Muscle of leg (tissue), 11 donors: Measurements from ENCODE around the gene JARID2. TPM values are rescaled to one million over a fixed set of nuclear protein-coding genes. Genes with fewer than 3 reads are reported as not detected.
"Not testable (repeated sequence)": the region's sequence is repeated elsewhere in the genome, so short reads cannot be mapped to it uniquely, and the experiment has no call there.

Experiments
- DNase-seq: peaks from one replicate; pipeline ENCODE4 v3.0.0; 2013
- H3K27ac ChIP-seq: one replicate; pipeline ENCODE4 v1.5.1; 2013; ENCODE audit warnings: mild to moderate bottlenecking, low read length, control low read depth
- H3K27me3 ChIP-seq: one replicate; pipeline ENCODE4 v1.6.1; 2013; ENCODE audit warnings: low read length; ENCODE audit not compliant: control insufficient read depth, insufficient read depth
- H3K36me3 ChIP-seq: one replicate; pipeline ENCODE4 v1.6.1; 2013; ENCODE audit warnings: low read length; ENCODE audit not compliant: control insufficient read depth, insufficient read depth
- H3K4me1 ChIP-seq: one replicate; pipeline ENCODE4 v1.6.1; 2013; ENCODE audit warnings: low read length; ENCODE audit not compliant: control insufficient read depth, insufficient read depth
- H3K4me3 ChIP-seq: one replicate; pipeline ENCODE4 v1.5.1; 2013; ENCODE audit warnings: low read length, control low read depth
- H3K9me3 ChIP-seq: replicated peaks from 2 replicates; pipeline ENCODE4 v1.6.1; 2013; ENCODE audit warnings: low read depth, low read length; ENCODE audit not compliant: control insufficient read depth
- WGBS: methylation state at CpG from one replicate; pipeline ENCODE4 v1.1.5; 2013; ENCODE audit warnings: missing lambda C conversion rate; ENCODE audit not compliant: insufficient coverage; 5-methylcytosine and 5-hydroxymethylcytosine counted together
- polyA plus RNA-seq, 8 donors: library from polyadenylated mRNA; unstranded; fragments of 120-200 nt; gene quantifications; one replicate each; pipeline versions ENCODE4 v1.2.1 to v1.2.3, GENCODE V29; 2013; ENCODE audit warnings: inconsistent platforms in 1 of 8, low replicate concordance in 1 of 8; ENCODE audit not compliant: insufficient read length in 8 of 8, insufficient read depth in 1 of 8
- total RNA-seq: library from RNA; stranded (reverse); fragments of 120-200 nt; gene quantifications from one replicate; pipeline ENCODE4 v1.2.4, GENCODE V29; 2013

JARID2 gene
- total and polyA plus RNA-seq, 9 donors = 9.8 to 15.3 (median 13.2) TPM

DNA sequence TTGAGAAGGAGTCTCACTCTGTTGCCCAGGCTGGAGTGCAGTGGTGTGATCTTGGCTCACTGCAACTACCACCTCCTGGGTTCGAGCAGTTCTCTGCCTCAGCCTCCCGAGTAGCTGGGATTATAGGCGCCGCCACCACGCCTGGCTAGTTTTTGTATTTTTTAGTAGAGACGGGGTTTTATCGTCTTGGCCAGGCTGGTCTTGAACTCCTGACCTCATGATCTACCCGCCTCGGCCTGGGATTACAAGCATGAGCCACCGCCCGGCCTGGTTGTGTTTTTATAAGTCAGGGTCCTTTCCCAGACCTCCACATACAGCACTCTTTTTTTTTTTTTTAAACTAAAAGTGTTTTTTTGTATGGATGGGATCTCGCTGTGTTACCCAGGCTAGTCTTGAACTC is 51.3 kb downstream of the JARID2 start:
- H3K9me3 ChIP-seq, H3K36me3 ChIP-seq, H3K4me3 ChIP-seq, DNase-seq, H3K27me3 ChIP-seq, H3K27ac ChIP-seq: not testable (repeated sequence)
- H3K4me1 ChIP-seq = peaks cover 12% of the 10 kb centered on the region
- WGBS = no CpG with 5 or more reads among the region's 12 CpGs

DNA sequence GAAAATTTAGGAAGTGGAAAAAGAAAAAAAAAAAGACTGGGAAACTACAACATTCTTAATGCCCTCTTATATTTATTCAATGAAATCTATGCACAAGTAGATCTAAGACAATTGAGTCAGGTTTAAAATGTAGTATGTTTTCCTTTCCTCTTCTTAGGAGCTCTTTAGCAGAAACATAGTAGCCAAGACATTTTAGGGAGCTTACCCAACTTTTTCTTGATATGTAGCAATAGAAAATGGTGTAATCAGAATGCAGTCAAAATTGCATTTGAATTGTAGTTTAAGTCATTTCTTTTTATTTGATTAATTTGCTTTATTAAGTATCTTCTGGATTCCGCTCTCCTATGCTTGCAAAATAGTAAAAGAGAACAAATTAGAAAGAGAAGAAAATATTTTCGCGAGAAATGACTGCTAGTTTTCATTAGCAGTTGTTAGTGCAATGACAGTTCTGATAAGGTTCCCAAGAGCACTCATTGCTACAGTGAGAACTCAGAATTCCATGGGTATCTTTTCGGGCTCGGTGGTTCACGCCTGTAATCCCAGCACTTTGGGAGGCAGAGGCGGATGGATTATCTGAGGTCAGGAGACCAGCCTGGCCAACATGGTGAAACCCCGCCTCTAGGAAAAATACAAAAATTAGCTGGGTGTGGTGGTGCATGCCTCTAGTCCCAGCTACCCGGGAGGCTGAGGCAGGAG is 52.2 kb downstream of the JARID2 start:
- H3K27ac ChIP-seq = no peak overlapping the region
- 94% methylated on average over 6 of the region's 9 CpGs for WGBS
- H3K9me3 ChIP-seq = no peaks in the 10 kb centered on the region
- peaks cover 12% of the 10 kb centered on the region for H3K4me1 ChIP-seq
- H3K36me3 ChIP-seq = no peaks in the 10 kb centered on the region
- H3K4me3 ChIP-seq = no peak overlapping the region
- H3K27me3 ChIP-seq = no peaks in the 10 kb centered on the region
- no peak for DNase-seq

DNA sequence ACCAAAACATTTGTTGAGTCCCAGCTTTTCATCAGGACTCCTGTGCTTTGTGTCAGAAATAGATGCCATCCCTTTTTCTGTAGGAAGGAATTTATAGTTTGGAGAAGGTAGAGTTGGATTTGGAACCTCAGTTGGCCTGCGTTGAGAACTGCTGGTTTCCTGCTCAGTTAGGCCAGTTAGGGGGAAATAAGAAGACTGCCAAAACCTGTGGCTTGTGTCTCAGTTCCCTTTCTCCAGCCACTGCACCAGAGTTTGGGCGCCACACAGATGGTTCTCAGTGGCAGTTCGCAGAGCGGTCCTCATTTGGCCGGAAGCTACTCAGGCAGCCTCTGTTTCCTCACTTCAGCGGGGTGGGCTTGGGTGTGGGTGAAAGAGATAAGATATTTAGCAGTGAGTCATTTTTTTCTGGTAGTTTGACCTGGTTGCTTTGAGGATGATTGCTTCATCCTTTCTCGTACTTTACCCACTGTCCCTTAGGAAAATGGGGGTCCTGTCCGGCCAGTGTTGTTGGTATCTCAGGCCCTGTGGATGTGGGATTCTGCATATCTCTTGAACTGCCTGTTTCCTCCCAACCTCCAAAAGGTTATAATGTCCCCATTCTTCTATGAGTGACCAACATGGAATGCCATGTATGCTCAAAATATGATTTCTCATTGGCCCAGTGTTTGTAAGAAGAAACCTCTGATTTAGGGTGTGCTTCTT is 53.7 kb downstream of the JARID2 start:
- peaks cover 11% of the 10 kb centered on the region for H3K4me1 ChIP-seq

DNA sequence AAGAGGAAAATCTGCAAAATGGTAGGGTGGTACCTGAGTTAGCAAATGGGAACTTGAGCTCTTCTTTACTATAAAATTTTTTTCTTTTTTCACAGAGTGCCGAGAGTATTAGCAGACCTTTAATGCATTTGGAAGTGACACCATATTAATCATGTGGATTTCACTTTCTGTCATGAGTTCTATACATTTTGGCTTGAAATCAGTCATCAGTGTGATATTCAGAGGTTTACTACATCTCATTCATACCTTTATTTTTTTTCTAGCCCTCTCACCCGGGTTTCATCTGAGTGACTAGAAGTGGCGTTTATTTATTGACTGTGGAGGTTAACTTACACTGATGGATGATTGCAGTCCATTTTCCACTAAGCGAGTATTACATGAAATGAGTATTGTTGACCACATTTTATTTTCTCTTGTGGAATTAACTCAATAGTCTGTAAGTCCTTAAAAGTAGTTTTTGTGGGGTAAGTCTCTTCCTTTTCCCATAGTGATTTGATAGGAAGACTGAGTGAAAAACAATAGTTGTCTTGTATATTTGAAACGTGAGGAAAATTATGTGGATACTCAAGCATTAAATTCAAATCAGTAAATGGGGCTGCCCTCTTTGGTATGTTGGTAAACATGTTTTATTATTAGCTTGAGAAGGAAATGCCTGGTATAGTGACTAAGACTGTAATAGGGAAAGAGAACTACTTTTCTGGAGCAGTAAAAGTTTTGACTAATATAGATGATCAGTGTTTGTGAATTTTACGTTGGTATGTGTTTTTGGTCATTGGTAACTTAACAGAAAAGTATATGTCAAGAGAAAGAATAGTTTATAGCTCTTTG is 55.5 kb downstream of the JARID2 start:
- Histone ChIP-seq H3K4me1 (peaks cover 18% of the 10 kb centered on the region), H3K36me3 (no peaks in the 10 kb centered on the region), H3K4me3 (no peak overlapping the region), H3K27ac (no peak overlapping the region), H3K27me3 (no peaks in the 10 kb centered on the region), H3K9me3 (no peaks in the 10 kb centered on the region)
- DNase-seq = no peak
- WGBS = no CpG with 5 or more reads among the region's 6 CpGs

More for the DNA sequence above, 53.7 kb downstream of the JARID2 start:
- no peak overlapping the region for H3K27ac ChIP-seq
- no peaks in the 10 kb centered on the region for H3K36me3 ChIP-seq
- DNase-seq = no peak
- 80% methylated on average over 1 of the region's 8 CpGs for WGBS
- no peak overlapping the region for H3K4me3 ChIP-seq
- no peaks in the 10 kb centered on the region for H3K27me3 ChIP-seq
- no peaks in the 10 kb centered on the region for H3K9me3 ChIP-seq

DNA sequence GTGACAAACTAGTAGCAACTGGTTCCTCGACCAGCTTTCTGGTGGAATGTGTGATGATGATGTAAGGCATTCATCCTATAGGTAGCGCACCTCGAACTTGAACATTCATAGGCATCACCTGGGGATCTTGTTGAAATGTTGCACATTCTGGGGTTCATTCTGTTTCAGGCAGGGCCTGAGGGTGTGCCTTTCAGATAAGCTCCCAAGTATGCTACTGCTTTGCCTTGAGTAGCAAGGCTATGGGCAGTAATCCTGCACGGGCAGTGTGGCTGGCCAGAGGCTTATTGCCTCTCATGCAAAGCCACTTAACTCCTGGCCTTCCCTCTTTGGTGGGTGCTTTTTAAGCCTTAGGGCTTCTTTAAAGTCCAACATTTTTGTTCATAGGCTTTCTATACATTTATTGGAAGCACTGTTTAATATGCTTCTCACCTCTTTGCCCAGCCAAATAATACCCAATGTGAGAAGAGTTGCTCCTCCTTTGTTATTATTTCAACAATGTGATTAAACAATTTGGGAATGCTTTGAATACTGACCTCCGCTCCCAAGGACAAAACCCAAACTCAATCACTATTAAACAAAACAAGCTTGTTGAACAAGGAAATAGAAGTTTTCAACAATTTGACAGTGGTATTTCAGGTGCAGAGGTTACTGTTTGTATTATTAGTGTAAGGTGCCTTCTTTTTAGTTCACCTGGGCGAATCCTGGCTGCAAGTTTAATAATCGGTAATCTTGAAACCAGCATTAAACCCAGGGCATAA is 57.5 kb downstream of the JARID2 start:
- H3K9me3 ChIP-seq = no peaks in the 10 kb centered on the region
- H3K27me3 ChIP-seq = no peaks in the 10 kb centered on the region
- H3K36me3 ChIP-seq = no peaks in the 10 kb centered on the region
- 83% methylated on average over 6 of the region's 7 CpGs for WGBS
- peaks cover 18% of the 10 kb centered on the region for H3K4me1 ChIP-seq
- H3K27ac ChIP-seq = no peak overlapping the region
- DNase-seq = no peak
- H3K4me3 ChIP-seq = no peak overlapping the region

DNA sequence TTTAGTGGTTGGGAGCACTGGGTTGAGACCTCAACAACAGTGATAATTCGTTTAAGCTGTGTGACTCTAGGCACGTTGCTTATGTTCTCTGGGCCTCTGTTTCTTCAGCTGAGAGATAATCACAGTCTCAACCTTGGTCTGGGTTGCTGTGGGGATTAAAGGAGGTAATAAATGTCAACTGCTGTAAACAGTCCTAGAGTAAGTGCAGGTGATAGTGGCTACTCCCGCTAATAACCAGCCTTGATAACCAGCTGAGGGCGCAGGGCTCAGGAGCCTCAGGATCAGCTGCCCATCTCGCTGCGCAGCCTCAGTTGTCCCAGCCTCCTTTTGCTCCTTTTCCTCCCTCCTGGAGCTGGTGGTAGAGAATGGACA is 58.0 kb downstream of the JARID2 start:
- WGBS = no CpG with 5 or more reads among the region's 6 CpGs
- Histone ChIP-seq H3K4me3 (no peak overlapping the region), H3K27me3 (no peaks in the 10 kb centered on the region), H3K4me1 (peaks cover 18% of the 10 kb centered on the region), H3K36me3 (no peaks in the 10 kb centered on the region), H3K27ac (no peak overlapping the region), H3K9me3 (no peaks in the 10 kb centered on the region)
- no peak for DNase-seq

DNA sequence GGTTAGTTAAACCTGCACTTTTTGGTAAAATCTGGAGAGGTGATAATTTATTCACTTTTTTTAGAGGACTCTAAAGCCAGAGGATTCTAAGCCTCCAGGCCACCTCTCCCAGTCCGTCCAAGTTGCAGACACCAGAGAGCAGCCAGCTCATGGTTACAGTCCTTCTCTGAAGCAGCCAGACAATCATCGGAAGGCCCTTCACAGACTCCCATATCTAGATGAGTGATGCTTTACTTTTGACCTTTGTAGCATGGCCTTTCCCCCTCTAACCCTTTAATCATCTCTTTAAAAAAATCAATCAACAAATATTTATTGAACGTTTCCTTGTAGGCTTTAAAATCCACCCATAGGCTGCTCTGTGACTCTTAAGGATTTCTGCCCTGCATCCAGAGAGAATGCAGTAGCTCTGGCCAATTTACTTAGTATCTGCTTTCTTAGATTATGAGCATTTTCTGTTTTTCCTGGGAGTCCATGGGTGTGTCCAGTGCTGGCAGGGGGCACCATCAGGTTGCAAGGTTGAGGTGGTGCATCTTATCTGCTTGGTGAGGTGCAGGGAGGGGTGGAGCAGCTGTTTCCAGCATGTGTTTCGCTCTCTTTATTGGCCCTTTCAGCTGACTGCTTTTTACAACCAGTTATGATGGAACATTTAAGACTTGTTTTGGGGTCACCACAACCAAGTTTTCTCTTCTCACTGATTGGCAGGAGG is 58.6 kb downstream of the JARID2 start:
- Histone ChIP-seq H3K36me3 (no peaks in the 10 kb centered on the region), H3K4me3 (no peak overlapping the region), H3K9me3 (no peaks in the 10 kb centered on the region), H3K27me3 (no peaks in the 10 kb centered on the region), H3K27ac (no peak overlapping the region), H3K4me1 (peaks cover 12% of the 10 kb centered on the region)
- DNase-seq = no peak
- WGBS = no CpG with 5 or more reads among the region's 4 CpGs

DNA sequence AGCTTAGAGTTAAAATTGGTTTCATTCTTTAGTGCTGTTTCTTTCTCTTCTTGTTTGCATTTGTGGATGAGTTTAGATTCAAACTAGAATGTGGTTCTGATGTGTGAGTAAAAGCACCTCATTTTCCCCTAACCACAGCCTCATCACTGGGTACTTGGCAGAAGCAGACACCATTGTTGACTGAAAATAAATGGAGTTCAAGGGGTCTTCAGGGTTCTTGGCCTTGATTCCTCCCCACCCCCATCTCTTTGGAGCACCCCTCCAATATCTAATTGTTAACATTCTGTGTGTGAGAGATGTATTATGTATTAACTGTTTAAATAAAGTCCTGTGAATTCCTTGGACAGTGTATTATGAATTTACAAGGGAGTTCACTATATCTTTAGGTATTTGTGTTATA is 59.6 kb downstream of the JARID2 start:
- no peak overlapping the region for H3K4me3 ChIP-seq
- H3K27me3 ChIP-seq = no peaks in the 10 kb centered on the region
- H3K4me1 ChIP-seq = peaks cover 12% of the 10 kb centered on the region
- H3K36me3 ChIP-seq = no peaks in the 10 kb centered on the region
- H3K9me3 ChIP-seq = no peaks in the 10 kb centered on the region
- H3K27ac ChIP-seq = no peak overlapping the region
- no peak for DNase-seq

DNA sequence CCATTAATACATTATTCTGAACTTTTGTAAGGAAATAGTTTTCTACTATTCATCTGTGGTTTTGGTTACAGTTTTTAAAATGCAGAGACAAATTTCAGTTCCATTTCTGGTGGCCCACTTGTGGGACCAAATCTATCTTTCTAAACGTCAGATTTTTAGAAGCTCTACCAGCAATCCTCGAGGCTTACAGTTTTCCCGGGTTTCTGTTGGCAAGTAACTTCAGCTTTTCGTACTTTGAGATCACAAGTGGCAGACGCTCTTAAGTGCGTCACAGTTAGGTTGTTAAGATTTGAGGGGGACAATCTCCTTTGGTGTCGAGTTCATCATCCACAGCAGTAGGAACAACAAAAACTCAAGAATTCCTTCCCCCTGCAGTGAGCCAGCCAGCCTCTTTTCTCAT is 60.0 kb downstream of the JARID2 start:
- H3K27ac ChIP-seq = no peak overlapping the region
- WGBS = 29% methylated on average over 1 of the region's 7 CpGs
- H3K4me1 ChIP-seq = peaks cover 12% of the 10 kb centered on the region
- H3K9me3 ChIP-seq = no peaks in the 10 kb centered on the region
- DNase-seq = no peak
- no peaks in the 10 kb centered on the region for H3K36me3 ChIP-seq
- no peak overlapping the region for H3K4me3 ChIP-seq
- H3K27me3 ChIP-seq = no peaks in the 10 kb centered on the region
